ENCODE results near the gene GIPC1.
A peak's percentile ranks its signal among the peaks of the same experiment; 100 is the strongest.

Gene GIPC1

DNA sequence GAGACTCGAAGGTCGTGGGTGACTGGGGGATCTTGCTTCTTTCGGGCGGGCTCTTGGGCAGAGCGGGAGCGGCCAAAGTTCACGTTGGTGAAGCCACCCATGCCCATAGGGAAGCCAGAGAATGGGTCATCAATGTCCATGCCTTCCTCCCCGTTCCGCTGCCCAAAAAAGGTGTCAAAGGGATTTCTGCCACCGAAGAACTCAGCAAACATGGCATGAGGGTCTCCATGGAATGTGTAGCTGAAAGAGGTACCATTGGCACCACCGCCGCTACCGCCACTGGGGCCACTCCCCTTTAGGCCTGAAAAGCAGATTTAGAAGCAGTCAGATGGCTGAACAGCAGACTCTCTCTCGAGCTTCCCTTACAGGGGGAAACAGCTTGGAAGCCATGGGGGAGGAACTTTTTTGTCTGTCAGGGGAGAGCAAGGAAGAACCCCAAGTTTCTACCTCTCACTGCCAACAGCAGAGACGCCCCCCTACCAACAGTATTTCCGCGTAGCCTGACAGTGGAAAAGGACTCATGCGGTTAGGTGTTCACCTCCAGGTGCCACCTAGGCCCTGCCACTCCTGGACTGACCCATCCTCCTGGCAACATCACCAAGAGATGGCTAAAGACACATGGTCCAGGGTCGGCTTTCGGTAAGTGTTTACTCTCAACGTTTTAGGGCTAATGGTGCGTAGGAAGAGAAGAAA is 21.0 kb upstream of the GIPC1 start:
- H3K27ac ChIP-seq, result peak overlapping the region; percentile 92
- TF ChIP-seq, protein P1, sequence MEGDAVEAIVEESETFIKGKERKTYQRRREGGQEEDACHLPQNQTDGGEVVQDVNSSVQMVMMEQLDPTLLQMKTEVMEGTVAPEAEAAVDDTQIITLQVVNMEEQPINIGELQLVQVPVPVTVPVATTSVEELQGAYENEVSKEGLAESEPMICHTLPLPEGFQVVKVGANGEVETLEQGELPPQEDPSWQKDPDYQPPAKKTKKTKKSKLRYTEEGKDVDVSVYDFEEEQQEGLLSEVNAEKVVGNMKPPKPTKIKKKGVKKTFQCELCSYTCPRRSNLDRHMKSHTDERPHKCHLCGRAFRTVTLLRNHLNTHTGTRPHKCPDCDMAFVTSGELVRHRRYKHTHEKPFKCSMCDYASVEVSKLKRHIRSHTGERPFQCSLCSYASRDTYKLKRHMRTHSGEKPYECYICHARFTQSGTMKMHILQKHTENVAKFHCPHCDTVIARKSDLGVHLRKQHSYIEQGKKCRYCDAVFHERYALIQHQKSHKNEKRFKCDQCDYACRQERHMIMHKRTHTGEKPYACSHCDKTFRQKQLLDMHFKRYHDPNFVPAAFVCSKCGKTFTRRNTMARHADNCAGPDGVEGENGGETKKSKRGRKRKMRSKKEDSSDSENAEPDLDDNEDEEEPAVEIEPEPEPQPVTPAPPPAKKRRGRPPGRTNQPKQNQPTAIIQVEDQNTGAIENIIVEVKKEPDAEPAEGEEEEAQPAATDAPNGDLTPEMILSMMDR (IDR thresholded peaks at IDR 0.05), result no peak
- no peak for TF ChIP-seq ZFX (IDR thresholded peaks at IDR 0.05; ENCODE audit: borderline replicate concordance)

DNA sequence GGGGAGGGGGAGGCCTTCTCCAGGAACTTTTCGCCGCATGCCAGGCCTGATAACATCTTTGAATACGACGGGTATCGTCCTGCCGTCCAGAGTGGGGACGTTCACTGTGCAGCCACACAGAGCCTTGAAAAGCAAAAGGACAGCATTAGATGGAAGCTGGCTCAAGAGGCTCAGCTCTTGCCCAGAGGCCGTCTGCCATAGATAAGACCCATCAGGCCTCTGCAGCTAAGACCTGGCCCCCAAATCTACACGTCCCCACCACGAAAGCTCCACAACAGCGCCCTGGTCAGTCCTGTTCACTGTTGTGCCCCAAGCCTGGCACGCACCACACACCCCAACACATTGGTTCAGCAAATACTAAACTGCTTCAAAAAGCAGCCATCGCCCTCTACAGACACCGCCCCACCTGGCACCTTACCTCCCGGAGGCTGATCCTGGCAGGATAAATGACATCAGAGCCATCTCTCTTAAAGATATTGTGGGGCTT is 20.2 kb upstream of the GIPC1 start:
- no peak for TF ChIP-seq ZFX (IDR thresholded peaks at IDR 0.05; ENCODE audit: borderline replicate concordance)
- TF ChIP-seq, protein P1 (IDR thresholded peaks at IDR 0.05), result no peak
- no peak overlapping the region for H3K27ac ChIP-seq

DNA sequence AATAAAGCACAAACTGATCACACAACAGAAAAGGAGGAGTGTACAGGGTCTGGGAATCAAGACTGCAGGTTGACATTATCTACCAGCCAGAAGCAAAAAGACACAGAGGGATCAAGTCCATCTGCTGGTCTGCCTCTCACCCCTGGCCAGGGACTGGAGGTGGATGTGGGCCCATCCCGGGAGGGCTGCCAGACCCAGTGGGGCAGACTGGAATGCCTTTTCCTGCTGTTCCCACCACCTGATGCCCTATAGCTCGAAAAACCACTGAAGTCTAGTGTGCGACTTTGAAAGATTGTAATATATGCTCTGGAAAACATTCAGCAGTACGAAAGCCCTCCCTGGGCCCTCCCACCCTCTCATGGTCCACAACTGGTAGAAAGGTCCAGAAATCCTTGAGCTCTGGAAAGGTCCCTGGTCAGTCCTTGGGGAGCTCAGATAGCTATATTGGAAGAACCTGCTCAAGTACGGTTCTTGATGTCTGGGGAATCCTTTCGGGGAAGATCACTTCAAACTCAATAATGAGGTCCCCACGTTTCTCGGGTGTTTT is 19.6 kb upstream of the GIPC1 start:
- no peak for TF ChIP-seq ZFX (IDR thresholded peaks at IDR 0.05; ENCODE audit: borderline replicate concordance)
- TF ChIP-seq, protein P1 (IDR thresholded peaks at IDR 0.05), result no peak
- H3K27ac ChIP-seq, result no peak overlapping the region

DNA sequence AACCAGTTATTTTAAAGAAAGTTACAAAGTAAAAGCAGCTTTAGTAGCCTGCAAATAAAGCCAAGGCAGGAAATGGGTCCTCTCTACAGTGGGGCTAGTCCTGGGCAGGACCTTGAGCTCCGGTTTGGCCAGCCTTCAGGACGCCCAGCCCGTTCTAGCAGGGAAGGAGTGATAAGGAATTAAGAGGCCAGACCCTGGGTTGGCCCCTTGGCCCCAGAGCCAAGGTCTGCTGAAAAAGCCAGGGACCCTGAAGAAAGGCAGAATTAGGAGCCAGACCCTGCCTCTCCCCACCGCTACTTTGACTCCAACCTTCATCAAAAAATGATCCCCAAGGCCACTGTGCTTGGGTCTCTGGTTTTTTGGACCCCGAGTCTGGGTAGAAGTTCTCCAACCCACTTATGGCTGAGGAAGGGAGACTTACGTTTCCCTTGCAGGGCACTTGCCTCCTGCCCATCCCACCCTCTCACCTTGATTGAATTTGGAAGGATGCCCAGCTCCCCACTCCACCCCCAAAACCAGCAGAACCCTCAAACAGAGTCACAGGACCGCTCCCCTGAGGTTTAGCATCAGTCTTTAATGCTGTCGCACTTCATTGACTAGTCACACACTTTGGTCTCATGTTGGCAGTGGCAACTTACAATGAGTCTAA is 18.4 kb upstream of the GIPC1 start:
- TF ChIP-seq, protein P1 (IDR thresholded peaks at IDR 0.05), result no peak
- no peak for TF ChIP-seq ZFX (IDR thresholded peaks at IDR 0.05; ENCODE audit: borderline replicate concordance)
- peak overlapping the region; percentile 33; the same call in 1 of the 2 replicates for H3K27ac ChIP-seq

DNA sequence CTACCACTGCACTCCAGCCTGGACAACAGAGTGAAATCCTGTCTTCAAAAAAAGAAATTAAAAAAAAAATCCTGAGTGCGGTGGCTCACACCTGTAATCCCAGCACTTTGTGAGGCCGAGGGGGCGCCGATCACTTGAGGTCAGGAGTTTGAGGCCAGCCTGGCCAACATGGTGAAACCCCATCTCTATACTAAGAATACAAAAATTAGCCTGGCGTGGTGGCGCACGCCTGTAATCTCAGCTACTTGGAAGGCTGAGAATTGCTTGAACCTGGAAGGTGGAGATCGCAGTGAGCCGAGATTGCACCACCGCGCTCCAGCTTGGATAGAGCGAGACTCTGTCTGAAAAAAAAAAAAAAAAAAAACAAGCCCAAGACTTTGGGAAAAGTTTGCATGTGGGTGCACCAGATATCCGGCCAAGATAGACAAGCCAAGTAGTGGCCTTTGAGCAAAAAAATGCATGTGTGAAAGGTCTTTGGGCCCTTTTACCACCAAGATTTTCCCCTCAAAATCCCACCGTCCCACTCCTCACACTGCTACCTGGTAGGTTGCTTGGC is 16.6 kb upstream of the GIPC1 start:
- TF ChIP-seq ZFX (IDR thresholded peaks at IDR 0.05; ENCODE audit: borderline replicate concordance), result no peak
- TF ChIP-seq, protein P1 (IDR thresholded peaks at IDR 0.05), result no peak

DNA sequence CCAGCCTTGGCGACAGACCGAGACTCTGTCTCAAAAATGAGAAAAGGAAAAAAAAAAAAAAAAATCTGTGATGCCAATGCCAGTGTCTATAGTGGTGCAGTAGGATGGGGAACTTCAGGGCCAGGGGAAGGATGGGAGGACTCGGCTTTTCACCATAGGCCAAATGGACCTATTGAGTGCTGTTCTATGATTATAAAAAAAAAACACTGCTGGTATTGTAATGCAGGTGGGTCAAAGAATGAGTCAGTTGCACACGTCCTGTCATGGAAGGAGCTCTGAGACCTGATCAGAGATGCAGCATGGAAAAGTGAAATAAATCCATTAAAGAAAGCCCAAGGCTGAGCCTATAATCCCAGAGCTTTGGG is 15.3 kb upstream of the GIPC1 start:
- no peak overlapping the region for H3K27ac ChIP-seq
- TF ChIP-seq, protein P1 (IDR thresholded peaks at IDR 0.05), result no peak
- TF ChIP-seq ZFX (IDR thresholded peaks at IDR 0.05; ENCODE audit: borderline replicate concordance), result no peak

More for the DNA sequence above, 16.6 kb upstream of the GIPC1 start:
- no peak overlapping the region; the same call in 1 of the 2 replicates for H3K27ac ChIP-seq

Measured in 22Rv1 (cell line).